Measurements from ENCODE around the gene TEX101.
"Not testable (repeated sequence)": the region's sequence is repeated elsewhere in the genome, so short reads cannot be mapped to it uniquely, and the experiment has no call there.

The TEX101 gene

DNA sequence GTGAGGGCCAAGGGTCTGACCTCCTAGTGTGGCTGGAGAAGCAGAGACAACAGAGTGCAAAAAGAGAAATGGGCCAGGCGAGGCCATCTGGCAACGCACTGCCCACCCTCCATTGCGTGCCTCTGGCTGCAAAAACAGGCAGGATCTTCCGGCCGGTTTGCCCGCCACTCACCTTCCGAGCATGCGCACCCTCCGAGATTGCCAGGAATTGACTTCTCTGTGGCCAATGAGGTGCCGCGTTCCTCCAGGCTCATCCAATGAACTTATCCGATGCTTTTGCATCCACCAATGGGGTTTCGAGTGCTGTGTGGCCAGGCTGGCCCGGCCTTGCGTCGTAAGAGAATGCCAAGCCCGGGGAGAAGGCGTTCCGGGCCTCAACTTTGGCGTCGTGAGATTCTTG lies at the start of gene TEX101:
Gene TEX101, plus strand, starts transcription at position 337 of the 400 bp plus-strand sequence. CDS start 1,030 bp downstream, outside the sequence.
- no peak for DNase-seq (ENCODE audit: low read depth in 2 of 3, low spot score in 2 of 3)

DNA sequence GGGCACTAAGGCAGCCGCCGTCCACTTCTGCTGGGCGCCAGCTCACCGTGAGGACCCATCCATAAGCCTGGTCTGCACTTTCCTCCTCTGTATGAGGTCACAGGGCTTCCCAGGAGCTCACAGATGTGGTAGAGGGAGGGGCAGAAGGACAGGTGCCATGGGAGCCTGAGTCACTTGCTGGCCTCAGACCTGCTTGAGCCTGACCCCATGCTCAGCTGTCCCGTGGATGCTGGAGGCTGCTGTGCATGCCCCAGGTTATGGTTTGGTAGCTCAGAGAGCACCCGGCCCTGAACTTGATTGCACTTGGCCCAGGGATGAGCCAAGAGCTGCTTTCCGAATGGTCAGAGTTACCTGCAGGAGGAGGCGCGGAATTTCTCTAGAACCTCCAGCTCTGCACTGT lies 49.0 kb upstream of the TEX101 start:
- DNase-seq (ENCODE audit: low read depth in 2 of 3, low spot score in 2 of 3), result not testable (repeated sequence)

GRCh38 chr19:43367822-43368221 lies 46.9 kb upstream of the TEX101 start:
- no peak for DNase-seq (ENCODE audit: low read depth in 2 of 3, low spot score in 2 of 3)

DNA sequence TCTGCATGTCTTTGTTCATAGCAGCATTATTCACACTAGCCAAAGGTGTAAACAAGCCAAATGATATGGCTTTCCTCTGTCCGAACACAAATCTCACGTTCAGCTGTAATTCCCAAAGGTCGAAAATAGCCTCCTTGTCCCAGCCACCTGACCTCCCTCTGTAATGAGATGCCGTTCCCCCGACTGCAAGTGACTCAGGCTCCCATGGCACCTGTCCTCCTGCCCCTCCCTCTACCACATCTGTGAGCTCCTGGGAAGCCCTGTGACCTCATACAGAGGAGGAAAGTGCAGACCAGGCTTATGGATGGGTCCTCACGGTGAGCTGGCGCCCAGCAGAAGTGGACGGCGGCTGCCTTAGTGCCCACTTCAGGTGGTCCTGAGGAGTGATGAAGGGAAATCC lies 45.8 kb upstream of the TEX101 start:
- not testable (repeated sequence) for DNase-seq (ENCODE audit: low read depth in 2 of 3, low spot score in 2 of 3)

- DNase-seq (ENCODE audit: low read depth in 2 of 3, low spot score in 2 of 3), result no peak
Measured at GRCh38 chr19:43371909-43372308, 42.8 kb upstream of the TEX101 start.

DNA sequence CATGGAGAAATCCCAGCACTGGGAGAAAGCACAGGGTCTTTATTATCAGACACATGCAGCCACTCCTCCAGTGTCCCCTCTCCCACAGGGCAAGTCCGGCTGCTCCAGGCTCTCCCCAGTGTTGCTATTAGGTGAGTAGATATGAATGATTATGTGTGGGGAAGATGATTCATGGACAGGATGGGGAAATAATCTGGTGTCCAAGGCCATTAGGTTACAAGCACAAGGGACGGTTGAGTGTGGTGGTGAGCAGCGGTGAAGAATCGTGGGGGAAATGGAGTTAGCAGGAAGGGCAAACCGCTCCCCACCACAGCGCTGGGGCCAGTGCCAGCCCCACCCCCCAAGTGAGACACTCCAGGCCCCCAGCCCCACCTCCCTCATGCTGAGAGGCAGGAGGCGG lies 42.2 kb upstream of the TEX101 start:
- no peak for DNase-seq (ENCODE audit: low read depth in 2 of 3, low spot score in 2 of 3)

DNA sequence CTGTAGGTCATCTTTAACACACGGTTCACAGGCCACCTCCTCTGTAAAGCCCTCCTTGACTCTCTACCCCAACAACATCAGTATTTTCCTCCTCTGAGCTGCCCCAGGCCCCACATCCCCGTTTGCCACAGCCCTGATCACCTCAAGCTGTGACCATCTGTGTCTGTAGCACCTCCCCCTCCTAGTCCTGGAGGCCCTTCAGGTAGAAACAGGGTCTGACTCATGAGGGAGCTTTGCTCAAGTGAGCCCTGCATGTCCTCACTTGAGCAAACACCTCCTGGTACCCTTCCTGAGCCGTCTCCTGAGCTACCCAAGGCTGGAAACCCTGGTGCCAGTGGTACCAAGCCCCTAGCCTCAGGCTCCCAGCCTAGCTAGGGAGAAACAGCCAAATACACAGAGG lies 37.1 kb upstream of the TEX101 start:
- DNase-seq (ENCODE audit: low read depth in 2 of 3, low spot score in 2 of 3), result not testable (repeated sequence)

- DNase-seq (ENCODE audit: low read depth in 2 of 3, low spot score in 2 of 3), result no peak
Measured at GRCh38 chr19:43380008-43380407, 34.7 kb upstream of the TEX101 start.

- DNase-seq (ENCODE audit: low read depth in 2 of 3, low spot score in 2 of 3), result no peak
Measured at GRCh38 chr19:43380771-43381386, 33.8 kb upstream of the TEX101 start.

DNA sequence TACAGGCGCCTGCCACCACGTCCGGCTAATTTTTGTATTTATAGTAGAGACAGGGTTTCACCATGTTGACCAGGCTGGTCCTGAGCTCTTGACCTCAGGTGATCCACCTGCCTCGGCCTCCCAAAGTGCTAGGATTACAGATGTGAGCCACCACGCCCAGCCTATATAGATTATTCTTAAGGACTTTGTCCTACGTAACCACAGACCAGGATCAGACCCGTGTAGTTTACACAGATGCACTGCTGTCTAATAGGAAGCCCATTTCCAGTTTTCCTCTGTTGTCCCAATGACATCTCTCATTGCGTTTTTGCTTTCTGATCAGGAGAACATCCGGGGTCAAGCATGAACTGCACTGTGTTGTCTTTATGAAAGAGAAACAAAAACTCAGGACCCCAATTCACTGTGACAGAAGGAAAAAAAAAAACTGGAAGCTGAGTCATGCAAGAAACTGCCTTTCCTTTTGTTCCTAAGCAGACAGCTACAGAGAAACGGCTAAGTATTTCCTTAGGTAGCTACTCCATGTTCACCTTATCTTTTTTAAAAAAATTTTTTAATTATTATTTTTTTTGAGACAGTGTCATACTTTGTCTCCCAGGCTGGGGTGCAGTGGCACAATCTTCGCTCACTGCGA lies 32.0 kb upstream of the TEX101 start:
- not testable (repeated sequence) for DNase-seq (ENCODE audit: low read depth in 2 of 3, low spot score in 2 of 3)

GRCh38 chr19:43383254-43383653 lies 31.4 kb upstream of the TEX101 start:
- not testable (repeated sequence) for DNase-seq (ENCODE audit: low read depth in 2 of 3, low spot score in 2 of 3)

- DNase-seq (ENCODE audit: low read depth in 2 of 3, low spot score in 2 of 3), result not testable (repeated sequence)
Measured at GRCh38 chr19:43383759-43384158, 30.9 kb upstream of the TEX101 start.

GRCh38 chr19:43390903-43391551 lies 23.7 kb upstream of the TEX101 start:
- not testable (repeated sequence) for DNase-seq (ENCODE audit: low read depth in 2 of 3, low spot score in 2 of 3)

GRCh38 chr19:43391552-43391935 lies 23.1 kb upstream of the TEX101 start:
- not testable (repeated sequence) for DNase-seq (ENCODE audit: low read depth in 2 of 3, low spot score in 2 of 3)

GRCh38 chr19:43393501-43393900 lies 21.2 kb upstream of the TEX101 start:
- not testable (repeated sequence) for DNase-seq (ENCODE audit: low read depth in 2 of 3, low spot score in 2 of 3)

GRCh38 chr19:43395561-43395960 lies 19.1 kb upstream of the TEX101 start:
- no peak for DNase-seq (ENCODE audit: low read depth in 2 of 3, low spot score in 2 of 3)

DNA sequence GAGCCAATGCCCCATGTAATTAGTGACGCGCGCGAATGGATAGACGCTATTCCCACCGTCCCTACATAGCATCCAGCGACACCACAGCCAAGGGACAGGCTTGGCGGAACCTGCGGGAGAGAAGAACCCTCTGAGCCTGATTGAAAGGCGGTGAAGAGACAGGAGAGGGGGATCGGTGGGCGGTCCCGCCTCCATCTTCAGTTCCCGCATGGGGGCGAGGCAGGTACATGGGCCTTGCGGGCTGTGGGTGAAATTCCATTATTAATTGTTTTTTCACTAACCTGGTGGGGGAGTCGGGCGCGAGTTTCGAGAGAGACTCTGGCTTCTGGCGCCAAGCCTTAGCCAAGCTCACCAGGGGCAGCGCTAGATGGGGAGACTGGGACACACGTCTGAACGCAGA lies 8.4 kb upstream of the TEX101 start:
- DNase-seq (ENCODE audit: low read depth in 2 of 3, low spot score in 2 of 3), result no peak

DNA sequence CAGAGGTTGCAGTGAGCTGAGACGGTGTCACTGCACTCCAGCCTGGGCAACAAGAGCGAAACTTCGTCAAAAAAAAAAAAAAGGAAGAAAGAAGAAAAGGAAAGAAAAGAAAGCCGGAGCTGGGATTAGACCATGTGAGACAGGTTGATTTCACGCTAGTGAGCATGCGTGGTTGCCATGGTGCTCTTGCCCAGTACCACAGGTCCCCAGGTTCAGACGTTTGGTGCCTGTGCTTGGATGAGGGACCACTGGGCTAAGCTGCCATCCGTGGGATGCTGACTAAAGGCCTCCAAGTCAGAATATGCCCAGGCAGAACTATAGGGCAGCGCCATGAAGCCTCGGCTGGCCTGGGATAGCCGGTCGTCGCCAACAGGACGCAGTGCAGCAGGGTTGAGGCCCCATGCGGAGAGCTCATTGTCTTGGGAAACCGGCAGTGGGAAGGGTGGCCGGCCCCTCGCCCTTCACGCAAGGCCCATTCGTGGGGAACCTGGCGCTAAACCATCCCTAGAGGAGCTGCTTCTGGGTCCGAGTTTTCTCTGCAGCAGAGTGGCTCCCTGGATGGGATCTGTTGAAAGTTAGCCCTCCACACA lies 7.2 kb upstream of the TEX101 start:
- no peak for DNase-seq (ENCODE audit: low read depth in 2 of 3, low spot score in 2 of 3)

DNA sequence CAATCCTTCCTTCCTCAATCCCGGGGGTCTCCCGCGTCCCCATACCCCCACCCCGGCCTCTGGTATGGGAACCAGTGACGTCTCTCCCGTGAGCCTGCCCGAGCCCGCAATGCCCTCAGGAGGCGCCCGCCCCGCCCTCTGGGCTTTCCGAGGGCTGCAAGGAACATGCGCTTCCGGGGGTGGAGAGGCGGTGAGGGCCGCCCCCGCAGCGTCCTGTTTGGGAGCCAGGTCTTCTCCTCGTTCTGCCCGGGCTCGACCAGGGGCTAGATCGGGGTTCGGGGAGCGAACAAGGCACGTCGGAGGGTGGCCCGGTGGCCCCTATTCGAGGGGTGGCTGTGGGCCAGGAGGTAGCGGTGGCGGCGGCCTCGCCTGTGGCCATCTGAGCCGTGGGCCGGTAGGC lies 6.6 kb upstream of the TEX101 start:
- DNase-seq (ENCODE audit: low read depth in 2 of 3, low spot score in 2 of 3), result no peak

DNA sequence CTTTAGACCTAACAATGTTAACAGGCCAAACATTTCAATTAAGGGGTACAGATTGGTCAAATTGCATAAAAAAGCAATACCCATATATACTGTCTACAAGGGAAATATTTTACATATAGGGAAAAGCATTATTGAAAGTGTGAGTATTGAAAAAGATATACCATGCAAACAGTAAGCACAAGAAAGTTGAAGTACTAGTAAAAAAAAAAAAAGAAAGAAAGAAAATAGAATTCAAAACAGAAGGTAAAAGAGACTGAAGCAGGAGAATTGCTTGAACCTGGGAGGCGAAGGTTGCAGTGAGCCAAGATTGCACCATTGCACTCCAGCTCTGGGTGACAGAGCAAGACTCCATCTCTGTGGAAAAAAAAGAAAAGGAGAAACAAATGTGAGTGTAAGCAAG lies 5.3 kb upstream of the TEX101 start:
- DNase-seq (ENCODE audit: low read depth in 2 of 3, low spot score in 2 of 3), result no peak

DNA sequence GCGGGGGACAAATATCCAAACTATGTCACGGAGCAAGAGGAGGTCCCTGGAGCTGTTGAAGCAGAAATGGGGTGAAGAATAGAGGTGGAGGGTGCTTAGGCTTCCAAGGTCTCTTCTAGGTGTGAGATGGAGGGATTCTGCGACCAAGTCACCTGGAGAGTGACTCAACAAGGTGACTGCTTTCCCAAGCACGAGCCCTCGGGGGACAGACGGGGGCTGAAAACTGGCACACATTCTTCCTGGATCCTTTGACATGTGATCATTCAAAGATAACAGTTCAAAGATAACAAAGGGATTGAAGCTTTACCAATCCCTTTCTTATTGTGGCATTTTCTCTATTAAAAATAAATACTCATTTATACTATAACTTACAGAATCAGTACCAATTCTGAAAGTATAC lies 2.2 kb upstream of the TEX101 start:
- no peak for DNase-seq (ENCODE audit: low read depth in 2 of 3, low spot score in 2 of 3)

DNA sequence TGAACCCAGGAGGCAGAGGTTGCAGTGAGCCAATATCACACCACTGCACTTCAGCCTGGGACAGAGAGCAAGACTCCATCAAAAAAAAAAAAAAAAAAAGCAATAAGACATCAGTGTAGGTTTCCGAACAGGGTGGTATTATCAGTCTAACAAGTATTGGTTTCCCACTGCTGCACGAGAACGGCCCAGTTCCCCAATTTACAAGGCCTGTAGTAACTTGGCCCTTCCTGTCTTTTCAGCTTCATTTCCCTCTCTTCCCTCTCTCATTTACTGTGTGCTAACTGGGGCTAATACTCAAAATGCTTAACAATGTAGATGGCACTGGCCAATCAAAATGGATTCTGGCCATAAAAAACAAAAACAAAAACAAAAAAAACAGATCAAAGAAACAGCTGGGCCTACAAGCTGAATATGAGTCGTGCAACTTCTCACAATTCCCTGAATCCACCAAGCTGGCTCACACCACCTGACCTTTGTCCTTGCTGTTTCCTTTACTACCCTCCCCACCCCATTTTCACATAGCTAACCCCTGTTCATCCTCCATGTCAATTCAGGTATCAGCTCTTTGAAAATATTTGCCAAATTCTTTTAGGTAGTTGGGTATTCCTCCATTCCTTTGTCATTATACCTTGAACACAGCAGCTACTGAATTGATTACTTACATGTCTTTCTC lies 2.4 kb downstream of the TEX101 start:
- no peak for DNase-seq (ENCODE audit: low read depth in 2 of 3, low spot score in 2 of 3)

Data from activated CD8-positive, alpha-beta memory T cell treated with anti-CD3 and anti-CD28 coated beads for 48 hours (primary cell).